Ovary (tissue), 3 donors: ENCODE data around the gene TCF7.

Source experiments
- CTCF ChIP-seq, 3 donors: fragments of 450-650 bp in 2 of 3; fragments of 200-600 bp in 1 of 3; IDR thresholded peaks; one replicate each; pipeline versions ENCODE4 v1.5.1 to v1.8.0; 2016 to 2022; ENCODE audit warnings: antibody characterized with exemption in 3 of 3, mild to moderate bottlenecking in 1 of 3
- POLR2A ChIP-seq: fragments of 450-650 bp; IDR thresholded peaks from one replicate; pipeline ENCODE4 v1.6.1; 2017; ENCODE audit warnings: antibody characterized with exemption, mild to moderate bottlenecking, moderate library complexity
- donor health status: DM: no; HTN: no; CAD: no.

DNA sequence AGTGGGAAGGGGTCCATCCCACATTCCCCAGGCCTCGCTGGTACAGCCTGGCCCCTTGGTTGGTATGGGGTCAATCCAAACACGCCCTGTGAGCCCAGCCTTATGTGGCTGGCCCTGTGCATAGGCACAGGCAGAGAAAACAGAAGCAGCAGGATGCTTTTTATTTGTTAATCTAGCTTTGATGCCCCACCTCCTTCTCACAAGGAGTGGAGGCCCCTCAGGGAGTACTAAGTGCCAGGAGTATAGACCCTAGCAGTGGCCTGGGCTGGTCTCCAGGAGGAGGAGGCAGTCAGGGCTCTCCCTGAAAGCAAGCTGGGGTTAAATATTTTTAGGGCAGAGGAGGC lies 14.6 kb upstream of the TCF7 start:
- TF ChIP-seq CTCF (IDR thresholded peaks at IDR 0.05): no peak
- no peak for TF ChIP-seq POLR2A
